B cell (primary cell): ENCODE measurements around the gene RABGAP1. TPM values are rescaled to one million over a fixed set of nuclear protein-coding genes. Genes with fewer than 3 reads are reported as not detected.

Experiments
- ATAC-seq: fragments of 200-7000 bp; cut with Tn5 transposase; one replicate; pipeline ENCODE4 v1.10.0; 2021; ENCODE audit warnings: low read depth, mild to moderate bottlenecking, moderate number of reproducible peaks, moderate library complexity
- CTCF ChIA-PET: fragments of 350-600 bp; sonication (Branson Sonifier 250); formaldehyde crosslinking; loops from one replicate; lab custom pipeline; 2021; ENCODE audit warnings: antibody characterized with exemption, inconsistent platforms; lab: Charles Lee
- POLR2A ChIA-PET: fragments of 350-600 bp; sonication (Branson Sonifier 250); formaldehyde crosslinking; loops from one replicate; lab custom pipeline; 2021; ENCODE audit warnings: antibody characterized with exemption; lab: Charles Lee
- DNase-seq: peaks from one replicate; pipeline ENCODE4 v3.0.0; 2013
- H2AFZ ChIP-seq: 2 replicates; pipeline ENCODE4 v1.6.1; 2012; ENCODE audit warnings: mild to moderate bottlenecking, low read depth, low read length; ENCODE audit not compliant: insufficient read depth, poor library complexity, severe bottlenecking
- H3K27ac ChIP-seq, 2 donors: 1 replicate in 1 of 2; 2 replicates in 1 of 2; pipeline ENCODE4 v1.5.1; 2012 to 2013; ENCODE audit warnings: low read length in 2 of 2, mild to moderate bottlenecking in 2 of 2, moderate library complexity in 1 of 2
- H3K27me3 ChIP-seq, 4 experiments: fragments of 200-600 bp in 1 of 4; sonication (generic) in 1 of 4; replicated peaks in 1 of 4; 1 replicate in 2 of 4; 2 replicates in 2 of 4; pipeline versions ENCODE4 v1.6.1 to v1.7.0; 2013 to 2016; ENCODE audit warnings: low read length in 3 of 4, mild to moderate bottlenecking in 2 of 4, mixed read lengths in 1 of 4, moderate library complexity in 1 of 4; ENCODE audit not compliant: insufficient read depth in 4 of 4, control insufficient read depth in 3 of 4; ENCODE audit errors: control extremely low read depth in 1 of 4
- H3K36me3 ChIP-seq, 2 experiments: replicated peaks in 1 of 2; 1 replicate in 1 of 2; 2 replicates in 1 of 2; pipeline versions ENCODE4 v1.6.1 to v1.7.1; 2013; ENCODE audit warnings: low read length in 1 of 2; ENCODE audit not compliant: insufficient read depth in 2 of 2, control insufficient read depth in 1 of 2; ENCODE audit errors: control extremely low read depth in 1 of 2, extremely low read depth in 1 of 2
- H3K4me1 ChIP-seq, 2 donors: fragments of 200-600 bp in 1 of 2; sonication (generic) in 1 of 2; 1 replicate in 1 of 2; 2 replicates in 1 of 2; pipeline versions ENCODE4 v1.5.1 to v1.6.1; 2013 to 2017; ENCODE audit warnings: low read length in 2 of 2; ENCODE audit not compliant: control insufficient read depth in 2 of 2, insufficient read depth in 2 of 2
- H3K4me2 ChIP-seq: replicated peaks from 2 replicates; pipeline ENCODE3; 2012; ENCODE audit warnings: mild to moderate bottlenecking, low read depth, low read length; ENCODE audit not compliant: poor library complexity, severe bottlenecking
- H3K4me3 ChIP-seq, 5 experiments: fragments of 200-600 bp in 1 of 5; sonication (generic) in 1 of 5; 1 replicate in 3 of 5; 2 replicates in 2 of 5; pipeline versions ENCODE4 v1.5.1 to v1.7.0; 2011 to 2016; ENCODE audit warnings: low read length in 4 of 5, mild to moderate bottlenecking in 4 of 5, low read depth in 2 of 5, control low read depth in 1 of 5, moderate library complexity in 1 of 5; ENCODE audit not compliant: insufficient read depth in 1 of 5; ENCODE audit errors: control extremely low read depth in 1 of 5, extremely low read depth in 1 of 5
- H3K79me2 ChIP-seq: fragments of 200-600 bp; sonication (generic); one replicate; pipeline ENCODE4 v1.6.0; 2016; ENCODE audit warnings: low read length; ENCODE audit not compliant: control insufficient read depth, insufficient read depth
- H3K9ac ChIP-seq: fragments of 200-600 bp; sonication (generic); 2 replicates; pipeline ENCODE4 v1.6.1; 2017; ENCODE audit warnings: mild to moderate bottlenecking, low read length, moderate library complexity
- H3K9me3 ChIP-seq, 3 donors: one replicate each; pipeline versions ENCODE4 v1.6.1 to v1.7.1; 2013; ENCODE audit warnings: low read length in 2 of 3; ENCODE audit not compliant: control insufficient read depth in 2 of 3, insufficient read depth in 1 of 3; ENCODE audit errors: control extremely low read depth in 1 of 3
- H4K20me1 ChIP-seq: 2 replicates; pipeline ENCODE4 v1.6.0; 2012; ENCODE audit warnings: mild to moderate bottlenecking, low read length; ENCODE audit not compliant: insufficient read depth, control insufficient read depth, poor library complexity, severe bottlenecking
- H3K27ac Mint-ChIP-seq: one replicate; pipeline ENCODE4 v1.8.0; 2021; ENCODE audit warnings: mixed read lengths
- H3K27me3 Mint-ChIP-seq: one replicate; pipeline ENCODE4 v1.8.0; 2021; ENCODE audit warnings: mixed read lengths
- H3K4me1 Mint-ChIP-seq: one replicate; pipeline ENCODE4 v1.8.0; 2021; ENCODE audit warnings: mixed read lengths
- H3K4me3 Mint-ChIP-seq: one replicate; pipeline ENCODE4 v1.8.0; 2021; ENCODE audit warnings: mixed read lengths
- H3K9me3 Mint-ChIP-seq: one replicate; pipeline ENCODE4 v1.8.0; 2022; ENCODE audit warnings: mixed read lengths; ENCODE audit not compliant: insufficient read depth
- EZH2 ChIP-seq: IDR thresholded peaks from 2 replicates; pipeline ENCODE4 v1.6.1; 2012; ENCODE audit warnings: borderline replicate concordance, low read depth, mild to moderate bottlenecking, moderate library complexity, low read length; ENCODE audit not compliant: insufficient read depth, poor library complexity, severe bottlenecking
- WGBS: methylation state at CpG from one replicate; pipeline ENCODE4 v1.1.5; 2013; ENCODE audit warnings: missing lambda C conversion rate; ENCODE audit not compliant: insufficient coverage; 5-methylcytosine and 5-hydroxymethylcytosine counted together
- intact Hi-C: fragments of 100-400 bp; cut with micrococcal nuclease; formaldehyde crosslinking; loops from one replicate; pipeline ENCODE4 v1.10.0; 2022
- polyA plus RNA-seq: library from polyadenylated mRNA; depleted of rRNA; stranded (reverse); fragments of >200 nt; gene quantifications from 2 replicates; pipeline ENCODE4 v1.2.3, GENCODE V29; 2012
- total RNA-seq, 2 donors: library from RNA; stranded (reverse); fragments of 120-200 nt in 1 of 2; gene quantifications; 1 replicate in 1 of 2; 2 replicates in 1 of 2; pipeline versions ENCODE4 v1.2.3 to v1.2.4, GENCODE V29; 2013 to 2022
- TF ChIP-seq, protein P1 (sequence below): fragments of 200-600 bp; IDR thresholded peaks from one replicate; pipeline ENCODE4 v1.8.0; 2022; ENCODE audit warnings: antibody characterized with exemption, mild to moderate bottlenecking

The RABGAP1 gene
- total and polyA plus RNA-seq, 2 donors (not counting 1 experiment from before 2014, with no cell fraction given) = 13.9 to 81.0 TPM

DNA sequence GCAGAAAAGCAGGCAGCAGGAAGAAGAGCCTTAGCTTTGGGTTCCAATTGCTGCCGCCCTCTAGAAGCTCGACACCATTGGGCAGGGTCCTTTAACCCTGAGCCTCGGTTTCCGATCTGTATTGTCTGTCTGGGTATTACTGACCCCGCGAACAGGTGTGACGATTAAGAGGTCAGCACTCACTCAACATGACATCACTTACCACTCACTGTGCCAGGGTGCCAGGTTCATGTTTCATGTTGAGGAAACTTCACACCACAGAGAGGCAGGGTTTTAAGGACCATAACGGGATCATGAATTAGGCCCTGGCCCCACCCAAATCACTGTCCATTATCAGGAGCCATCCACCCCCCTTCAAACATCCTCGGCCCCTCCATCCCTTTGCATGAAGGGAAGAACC is 168.2 kb downstream of the RABGAP1 start:
- peaks cover 0 to 9% of the 10 kb centered on the region in 2 donors for H3K4me1 ChIP-seq
- H3K4me3 Mint-ChIP-seq = no peak overlapping the region
- H3K27ac ChIP-seq = no peak overlapping the region
- DNase-seq = no peak
- H3K4me2 ChIP-seq = no peak overlapping the region
- peaks cover 7% of the 10 kb centered on the region for H3K4me1 Mint-ChIP-seq
- no peaks in the 10 kb centered on the region for H3K9me3 ChIP-seq
- ChIA-PET POLR2A (no interaction called here), CTCF (interaction anchor here (0.9 kb wide), 1 partner anchor 63 kb away, joined by 3 read pairs; no protein-coding TSS in a partner anchor)
- H3K79me2 ChIP-seq = no peaks in the 10 kb centered on the region
- H3K27ac Mint-ChIP-seq = peak overlapping the region; percentile 41
- H3K27me3 Mint-ChIP-seq = no peaks in the 10 kb centered on the region
- intact Hi-C loops = no loop called here
- no peak overlapping the region for H3K4me3 ChIP-seq
- WGBS = 98% methylated on average over 9 of the region's 9 CpGs
- TF ChIP-seq, protein P1, sequence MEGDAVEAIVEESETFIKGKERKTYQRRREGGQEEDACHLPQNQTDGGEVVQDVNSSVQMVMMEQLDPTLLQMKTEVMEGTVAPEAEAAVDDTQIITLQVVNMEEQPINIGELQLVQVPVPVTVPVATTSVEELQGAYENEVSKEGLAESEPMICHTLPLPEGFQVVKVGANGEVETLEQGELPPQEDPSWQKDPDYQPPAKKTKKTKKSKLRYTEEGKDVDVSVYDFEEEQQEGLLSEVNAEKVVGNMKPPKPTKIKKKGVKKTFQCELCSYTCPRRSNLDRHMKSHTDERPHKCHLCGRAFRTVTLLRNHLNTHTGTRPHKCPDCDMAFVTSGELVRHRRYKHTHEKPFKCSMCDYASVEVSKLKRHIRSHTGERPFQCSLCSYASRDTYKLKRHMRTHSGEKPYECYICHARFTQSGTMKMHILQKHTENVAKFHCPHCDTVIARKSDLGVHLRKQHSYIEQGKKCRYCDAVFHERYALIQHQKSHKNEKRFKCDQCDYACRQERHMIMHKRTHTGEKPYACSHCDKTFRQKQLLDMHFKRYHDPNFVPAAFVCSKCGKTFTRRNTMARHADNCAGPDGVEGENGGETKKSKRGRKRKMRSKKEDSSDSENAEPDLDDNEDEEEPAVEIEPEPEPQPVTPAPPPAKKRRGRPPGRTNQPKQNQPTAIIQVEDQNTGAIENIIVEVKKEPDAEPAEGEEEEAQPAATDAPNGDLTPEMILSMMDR = no peak
- TF ChIP-seq EZH2 = no peak
- no peaks in the 10 kb centered on the region for H3K27me3 ChIP-seq
- H4K20me1 ChIP-seq = no peaks in the 10 kb centered on the region
- H3K36me3 ChIP-seq = peaks cover 3 to 79% of the 10 kb centered on the region in 2 experiments
- H2AFZ ChIP-seq = no peak overlapping the region
- no peaks in the 10 kb centered on the region for H3K9me3 Mint-ChIP-seq
- no peak overlapping the region for H3K9ac ChIP-seq
- no peak for ATAC-seq

DNA sequence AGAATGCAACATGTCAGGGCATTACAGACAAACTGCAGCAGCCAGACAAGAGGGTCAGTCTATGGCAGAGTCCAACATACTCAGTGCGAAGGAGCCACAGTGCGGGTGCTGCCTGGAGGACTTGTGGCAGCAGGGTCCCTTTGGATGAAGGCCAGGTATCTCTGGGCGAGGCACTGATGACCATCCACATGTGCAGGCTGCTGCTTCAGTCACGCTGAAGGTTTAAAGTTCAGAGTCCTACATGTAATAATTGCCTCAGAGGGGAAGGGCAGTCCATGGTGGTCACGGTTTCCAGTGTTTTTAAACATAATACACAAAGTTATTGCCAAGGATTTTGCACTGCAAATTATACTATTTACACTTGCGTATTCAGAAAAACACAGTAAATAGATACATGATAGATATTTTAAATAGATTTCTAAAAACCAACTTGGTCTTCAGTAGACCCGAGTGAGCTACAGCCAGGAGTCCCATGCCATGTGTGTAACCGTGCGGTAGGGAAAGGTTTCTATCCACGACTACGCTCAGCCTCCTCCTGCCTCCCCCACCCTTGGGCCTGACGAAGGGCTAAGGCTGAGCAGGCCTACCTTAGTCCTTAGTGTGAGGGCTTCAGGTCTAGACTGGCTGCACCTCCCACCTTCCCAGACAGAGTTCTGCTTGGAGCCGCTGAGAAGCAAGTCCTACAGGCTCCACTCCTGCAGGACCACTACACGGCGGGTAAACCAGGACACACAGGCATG is 168.9 kb downstream of the RABGAP1 start:
- ChIA-PET CTCF (no interaction called here), POLR2A (no interaction called here)
- 95% methylated on average over 12 of the region's 15 CpGs for WGBS
- Histone ChIP-seq H3K4me3 (no peak overlapping the region), H3K9me3 (no peaks in the 10 kb centered on the region), H3K9ac (no peak overlapping the region), H3K4me2 (no peak overlapping the region), H3K27me3 (no peaks in the 10 kb centered on the region), H3K4me1 (peaks cover 0 to 9% of the 10 kb centered on the region in 2 donors), H4K20me1 (no peaks in the 10 kb centered on the region), H3K27ac (no peak overlapping the region), H3K79me2 (no peaks in the 10 kb centered on the region), H3K36me3 (peaks cover 3 to 86% of the 10 kb centered on the region in 2 experiments), H2AFZ (no peak overlapping the region)
- H3K9me3 Mint-ChIP-seq = no peaks in the 10 kb centered on the region
- DNase-seq (no peak), ATAC-seq (no peak)
- H3K4me3 Mint-ChIP-seq = no peak overlapping the region
- TF ChIP-seq, protein P1 = no peak
- TF ChIP-seq EZH2 = no peak
- H3K27me3 Mint-ChIP-seq = no peaks in the 10 kb centered on the region
- peak overlapping the region; percentile 56 for H3K27ac Mint-ChIP-seq
- peaks cover 7% of the 10 kb centered on the region for H3K4me1 Mint-ChIP-seq
- intact Hi-C loops = no loop called here
